Mucosa of gallbladder (tissue), 1 donor: ENCODE results near the gene FGF18. TPM values are rescaled to one million over a fixed set of nuclear protein-coding genes. Genes with fewer than 3 reads are reported as not detected.
A peak's percentile ranks its signal among the peaks of the same experiment; 100 is the strongest.
"Not testable (repeated sequence)": the region's sequence is repeated elsewhere in the genome, so short reads cannot be mapped to it uniquely, and the experiment has no call there.

Experiments used
- DNase-seq: peaks from one replicate; pipeline ENCODE4 v3.0.0-alpha.2; 2020; ENCODE audit warnings: low spot score
- total RNA-seq: library from RNA; stranded (reverse); gene quantifications from one replicate; pipeline ENCODE4 v1.2.1, GENCODE V29; 2021
- donor health status: DM: no; HTN: no; CAD: no.

Gene FGF18
- total RNA-seq, 1 donor from 2014 or later = 0.63 TPM

GRCh38 chr5:171400169-171400568 is 19.3 kb upstream of the FGF18 start:
- no peak for DNase-seq

- no peak for DNase-seq
Observed at GRCh38 chr5:171401167-171401947, 18.1 kb upstream of the FGF18 start.

- DNase-seq = not testable (repeated sequence)
Observed at GRCh38 chr5:171402751-171403150, 16.7 kb upstream of the FGF18 start.

- no peak for DNase-seq
Observed at GRCh38 chr5:171405615-171406014, 13.8 kb upstream of the FGF18 start.

DNA sequence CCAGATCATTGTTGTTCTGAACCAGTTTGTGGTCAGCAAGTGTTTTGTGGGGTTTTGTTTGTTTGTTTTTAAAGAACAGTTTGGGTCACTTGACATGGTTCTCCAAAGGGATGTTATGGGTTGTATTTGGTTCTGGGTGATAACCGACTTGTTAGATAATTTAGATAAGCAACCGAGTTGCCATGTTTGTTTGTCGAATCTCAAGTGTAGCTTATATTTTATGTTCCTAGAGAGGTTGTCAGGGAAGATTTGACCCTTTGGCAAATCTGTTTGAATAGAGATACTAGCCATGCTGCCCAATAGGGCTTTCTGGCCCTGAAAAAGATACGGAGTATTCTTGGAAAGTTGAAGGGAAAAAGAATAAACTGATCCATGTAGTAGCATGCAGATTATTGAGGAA is 12.2 kb upstream of the FGF18 start:
- DNase-seq = no peak

- DNase-seq = no peak
Observed at GRCh38 chr5:171409164-171410136, 10.0 kb upstream of the FGF18 start.

- DNase-seq = no peak
Observed at GRCh38 chr5:171410181-171410580, 9.3 kb upstream of the FGF18 start.

GRCh38 chr5:171412186-171412585 is 7.3 kb upstream of the FGF18 start:
- DNase-seq = no peak

DNA sequence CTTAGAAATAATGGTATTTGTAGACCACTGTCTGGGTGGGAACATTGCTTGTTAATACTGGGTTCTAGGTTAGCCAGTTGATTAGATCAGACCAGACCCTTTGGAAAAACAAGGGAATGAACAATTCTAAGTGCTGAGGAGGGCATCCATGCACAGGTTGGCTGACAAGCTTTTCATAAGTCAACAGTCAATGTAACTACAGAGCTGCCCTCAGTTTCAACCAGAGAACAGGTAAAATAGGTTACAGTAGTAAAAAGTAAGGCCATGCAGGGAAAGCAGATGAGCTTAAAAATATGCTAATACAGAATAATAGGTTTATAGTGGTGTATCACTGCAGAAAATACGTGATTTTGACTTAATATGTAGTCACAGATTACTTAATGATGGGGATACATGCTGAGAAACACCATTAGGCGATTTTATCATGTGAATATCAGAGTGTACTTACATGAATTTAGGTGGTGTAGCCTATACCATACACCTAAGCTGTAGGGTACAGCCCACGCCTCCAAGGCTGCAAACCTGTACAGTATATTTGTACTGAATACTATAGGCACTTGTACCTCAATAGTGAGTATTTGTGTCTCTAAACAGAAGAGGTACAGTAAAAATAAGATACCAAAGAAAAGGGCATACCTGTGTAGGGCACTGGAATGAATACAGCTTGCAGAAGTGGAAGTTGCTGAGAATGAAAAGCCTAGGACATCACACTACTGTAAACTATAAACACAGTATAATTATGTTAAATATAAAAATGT is 6.1 kb upstream of the FGF18 start:
- DNase-seq = no peak

- not testable (repeated sequence) for DNase-seq
Observed at GRCh38 chr5:171413993-171414392, 5.5 kb upstream of the FGF18 start.

- DNase-seq = no peak
Observed at GRCh38 chr5:171415115-171415730, 4.2 kb upstream of the FGF18 start.

DNA sequence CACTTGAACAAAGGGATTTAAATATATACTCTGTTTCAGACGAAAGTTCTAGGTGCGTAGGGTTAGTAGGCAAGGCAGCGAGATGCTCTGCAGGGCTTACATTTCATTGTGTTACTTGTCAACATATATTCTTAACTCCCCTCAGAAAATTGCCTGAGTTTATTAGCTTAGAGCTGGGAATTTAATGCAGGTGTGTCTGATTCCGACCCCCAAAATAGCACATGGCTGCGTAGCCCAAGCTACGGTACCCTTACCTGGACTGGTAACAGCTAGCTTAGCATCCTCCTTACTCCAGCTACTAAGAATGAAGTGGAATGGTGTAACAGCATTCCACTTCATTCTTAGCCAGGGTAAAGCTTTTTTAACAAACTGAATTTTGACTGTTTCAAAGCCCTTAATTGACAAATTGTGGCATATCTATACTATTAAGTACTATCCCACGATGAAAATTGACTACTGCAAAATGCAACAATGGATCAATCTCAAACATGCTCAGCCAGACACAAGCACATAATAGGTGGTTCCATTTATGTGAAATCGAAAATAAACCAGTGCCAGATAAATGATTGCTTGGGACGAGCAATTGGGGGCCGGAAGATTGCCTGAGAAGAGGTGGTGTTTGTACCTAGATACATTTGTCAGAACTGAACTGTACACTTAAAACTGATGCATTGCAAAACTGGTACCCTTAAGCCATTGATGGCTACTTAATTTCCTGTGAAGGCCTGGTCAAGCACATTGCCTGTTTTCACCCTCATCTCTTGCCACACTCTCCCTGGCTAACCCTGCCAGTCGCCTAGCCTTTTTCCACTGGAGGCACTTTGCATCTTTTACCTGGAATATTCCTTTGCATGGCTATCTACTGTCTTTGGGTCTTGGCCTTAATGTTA is 3.0 kb upstream of the FGF18 start:
- no peak for DNase-seq

DNA sequence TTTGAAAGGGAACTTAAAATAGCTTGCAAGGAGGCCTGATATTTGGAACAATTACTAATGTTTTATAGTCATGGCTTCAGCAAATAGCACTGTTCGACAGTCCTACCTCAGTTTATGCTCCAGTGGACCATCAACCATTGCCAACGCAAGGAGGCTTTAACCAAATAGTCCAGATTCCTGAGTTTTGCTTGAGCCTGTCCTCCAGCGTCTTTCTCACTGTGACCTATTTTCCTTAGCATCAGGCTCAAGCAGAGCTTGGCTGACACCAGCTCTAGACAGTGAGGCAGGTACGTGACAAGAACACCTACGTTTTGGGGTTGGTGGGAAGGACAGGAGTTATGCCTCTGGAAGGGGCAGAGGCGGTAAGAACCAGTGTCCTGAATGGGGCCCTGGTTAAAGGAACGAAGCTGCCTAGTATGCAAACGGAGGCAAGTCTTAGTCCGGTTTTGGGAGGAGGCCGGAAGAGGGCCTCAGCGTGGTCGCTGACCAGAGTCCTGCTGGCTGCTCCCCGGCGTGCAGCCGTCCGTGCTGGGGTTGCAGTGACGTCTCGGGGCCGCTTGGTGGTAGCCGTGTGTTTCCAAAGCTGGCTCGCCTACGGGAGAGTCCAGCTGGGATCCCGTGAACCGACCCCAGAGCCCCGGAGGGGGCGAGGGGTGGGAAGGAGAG is 998 bp upstream of the FGF18 start:
- DNase-seq = peak; percentile 70

DNA sequence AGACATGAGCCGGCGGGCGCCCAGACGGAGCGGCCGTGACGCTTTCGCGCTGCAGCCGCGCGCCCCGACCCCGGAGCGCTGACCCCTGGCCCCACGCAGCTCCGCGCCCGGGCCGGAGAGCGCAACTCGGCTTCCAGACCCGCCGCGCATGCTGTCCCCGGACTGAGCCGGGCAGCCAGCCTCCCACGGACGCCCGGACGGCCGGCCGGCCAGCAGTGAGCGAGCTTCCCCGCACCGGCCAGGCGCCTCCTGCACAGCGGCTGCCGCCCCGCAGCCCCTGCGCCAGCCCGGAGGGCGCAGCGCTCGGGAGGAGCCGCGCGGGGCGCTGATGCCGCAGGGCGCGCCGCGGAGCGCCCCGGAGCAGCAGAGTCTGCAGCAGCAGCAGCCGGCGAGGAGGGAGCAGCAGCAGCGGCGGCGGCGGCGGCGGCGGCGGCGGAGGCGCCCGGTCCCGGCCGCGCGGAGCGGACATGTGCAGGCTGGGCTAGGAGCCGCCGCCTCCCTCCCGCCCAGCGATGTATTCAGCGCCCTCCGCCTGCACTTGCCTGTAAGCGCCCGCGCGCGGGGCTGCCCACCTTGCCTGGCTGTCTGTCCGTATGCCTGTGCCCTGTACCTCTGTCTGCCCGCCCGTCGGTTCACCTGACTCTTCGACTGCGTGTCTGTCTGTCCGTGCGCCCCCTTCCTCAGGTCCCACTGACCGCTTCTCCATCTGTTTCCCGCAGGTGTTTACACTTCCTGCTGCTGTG is 412 bp downstream of the FGF18 start:
- DNase-seq = no peak

DNA sequence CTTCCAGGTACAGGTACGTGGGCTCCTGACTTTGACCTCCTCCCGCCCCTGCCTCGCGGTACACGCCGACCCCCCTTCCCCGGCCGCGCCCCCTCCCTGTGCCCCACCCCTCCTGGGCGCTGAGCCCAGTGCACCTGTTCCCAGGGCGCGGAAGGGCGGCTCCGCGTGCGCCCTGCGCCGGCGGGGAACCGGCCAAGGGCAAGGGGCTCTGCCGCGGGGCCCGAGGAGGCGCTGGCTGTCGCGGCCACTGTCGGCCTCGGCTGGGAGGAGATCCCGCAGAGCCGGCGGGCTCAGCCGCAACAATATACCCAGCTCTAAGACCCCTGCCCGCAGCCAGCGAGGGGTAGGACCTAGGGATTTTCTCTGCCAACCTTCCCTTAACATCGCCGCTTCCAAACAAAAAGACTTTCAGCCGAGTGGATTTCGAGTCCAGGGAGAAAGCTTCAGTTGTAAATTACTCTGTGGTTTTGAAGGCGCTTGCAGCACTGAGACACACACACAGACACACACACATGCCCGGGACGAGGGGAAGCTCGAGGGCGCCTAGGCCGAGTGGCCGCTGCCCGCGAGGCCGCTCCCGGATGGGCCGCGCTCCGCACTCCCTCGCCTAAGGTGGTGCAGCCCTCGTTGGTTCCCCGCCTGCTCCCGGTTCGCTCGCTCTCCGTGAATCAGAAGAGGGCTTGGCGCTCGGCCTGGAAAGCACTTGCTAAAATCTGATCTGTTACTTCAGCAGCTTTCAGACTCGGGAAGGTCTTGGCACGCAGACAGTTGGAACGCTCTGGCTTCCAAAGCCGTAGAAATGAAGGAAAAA is 1.2 kb downstream of the FGF18 start:
- no peak for DNase-seq

DNA sequence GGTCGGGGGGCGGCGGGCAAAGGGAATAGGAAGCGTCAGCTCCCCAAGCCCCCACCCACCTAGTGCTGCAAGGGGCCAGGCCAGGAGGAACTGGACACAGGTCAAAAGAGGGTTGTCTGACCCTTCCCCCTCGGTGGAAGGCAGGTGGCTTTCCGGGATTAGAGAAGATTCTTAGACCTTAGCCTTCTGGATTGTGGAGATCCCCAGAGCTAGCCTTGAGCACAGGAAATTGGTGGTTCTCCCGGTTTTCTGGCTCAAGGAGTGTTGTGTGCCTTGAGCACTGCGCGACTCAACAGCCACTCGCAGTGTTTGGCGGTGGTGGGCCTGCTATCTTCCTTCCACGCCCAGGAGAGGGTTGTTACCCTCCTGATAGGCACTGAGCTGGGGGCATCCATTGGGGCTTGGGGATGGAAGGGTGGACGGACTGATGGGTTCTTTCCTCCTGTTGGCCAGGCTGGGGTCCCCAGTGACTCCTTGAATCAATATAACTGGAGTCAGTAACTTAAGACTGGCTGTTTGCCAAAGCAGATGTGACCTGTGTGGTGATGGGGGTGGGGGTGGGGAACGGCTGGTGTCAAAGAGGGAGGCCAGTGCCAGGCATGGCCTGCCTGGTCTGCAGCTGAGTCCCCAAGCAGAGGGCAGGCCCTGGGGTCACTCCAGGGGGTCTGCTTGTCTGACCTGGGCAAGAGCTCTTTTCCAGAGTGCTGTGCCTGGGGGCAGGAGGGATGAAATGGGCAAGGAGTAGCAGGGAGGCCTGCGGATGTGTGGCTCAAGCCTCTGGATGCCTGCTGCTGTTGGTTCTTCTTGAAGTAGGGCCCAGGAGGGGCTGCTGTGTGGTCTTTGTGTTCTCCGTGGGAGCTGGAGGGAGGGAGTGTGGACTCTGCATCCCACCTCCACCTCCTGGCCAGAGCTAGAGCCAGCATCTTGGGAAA is 2.1 kb downstream of the FGF18 start:
- no peak for DNase-seq

DNA sequence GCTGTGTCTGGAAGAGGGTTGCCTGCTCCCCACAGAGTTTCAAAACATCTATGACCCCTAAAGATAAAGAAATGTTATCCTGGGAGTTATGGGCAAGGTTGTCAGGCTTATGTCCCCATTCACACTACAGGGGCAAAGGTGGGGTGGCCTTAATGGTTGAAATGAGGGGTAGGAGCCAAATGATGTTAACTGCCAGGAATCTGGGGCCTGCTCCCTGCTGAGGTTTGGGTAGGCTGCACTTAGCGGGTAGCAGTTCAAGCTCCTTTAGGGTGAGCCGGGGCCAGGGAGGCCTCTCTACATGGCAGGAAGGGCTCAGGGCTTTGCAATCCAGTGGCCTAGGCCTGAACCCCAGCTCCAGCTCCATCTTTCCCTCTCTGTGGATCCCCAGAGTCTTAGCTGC is 3.0 kb downstream of the FGF18 start:
- DNase-seq = no peak
